ENCODE measurements around the gene KLF16.

Gene KLF16

DNA sequence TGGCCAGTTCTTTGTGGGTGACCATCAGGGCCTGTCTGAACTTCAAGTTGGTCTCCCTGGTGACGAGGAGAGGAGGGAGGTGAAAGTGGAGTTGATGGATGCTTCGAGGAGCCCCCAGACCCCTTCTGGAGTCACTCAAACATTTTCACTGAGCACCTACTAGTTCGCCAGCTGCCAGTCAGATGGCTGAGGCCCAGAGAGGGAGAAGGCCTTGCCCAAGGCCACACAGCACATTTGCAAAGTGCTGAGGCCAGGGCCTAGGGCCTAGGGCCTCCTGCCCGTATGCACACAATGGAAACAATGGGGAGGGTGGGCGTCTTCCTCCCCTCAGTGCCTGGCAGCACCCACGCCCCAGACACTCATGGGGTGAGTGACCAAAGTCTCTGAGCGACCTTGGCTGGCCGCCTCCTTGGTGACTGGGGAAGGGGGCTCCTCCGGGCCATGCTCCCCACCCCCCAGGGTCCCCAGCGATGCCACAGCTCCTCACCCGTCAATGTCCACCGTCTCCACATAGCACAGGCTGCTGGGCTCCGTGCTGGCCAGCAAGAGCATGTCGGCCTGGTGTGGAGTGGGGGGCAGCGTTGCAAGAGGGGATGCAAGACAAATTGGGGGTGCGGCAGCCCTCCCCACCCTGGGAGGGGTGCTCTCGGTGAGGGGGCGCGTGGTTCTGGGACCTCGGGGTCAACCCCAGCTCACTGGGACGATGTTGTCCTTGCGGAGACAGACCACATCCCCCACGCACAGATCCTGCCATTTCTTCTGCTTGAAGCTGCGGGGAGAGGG lies 57.8 kb downstream of the KLF16 start:
- DNase-seq: no peak

GRCh38 chr19:1804858-1805257 lies 58.5 kb downstream of the KLF16 start:
- no peak for DNase-seq

Data from midbrain (tissue), 1 donor.